ENCODE data around the gene VEPH1. TPM values are rescaled to one million over a fixed set of nuclear protein-coding genes. Genes with fewer than 3 reads are reported as not detected.

The VEPH1 gene
- total and polyA plus RNA-seq, 5 donors from 2014 or later, result 2.6 TPM; not detected in 4

DNA sequence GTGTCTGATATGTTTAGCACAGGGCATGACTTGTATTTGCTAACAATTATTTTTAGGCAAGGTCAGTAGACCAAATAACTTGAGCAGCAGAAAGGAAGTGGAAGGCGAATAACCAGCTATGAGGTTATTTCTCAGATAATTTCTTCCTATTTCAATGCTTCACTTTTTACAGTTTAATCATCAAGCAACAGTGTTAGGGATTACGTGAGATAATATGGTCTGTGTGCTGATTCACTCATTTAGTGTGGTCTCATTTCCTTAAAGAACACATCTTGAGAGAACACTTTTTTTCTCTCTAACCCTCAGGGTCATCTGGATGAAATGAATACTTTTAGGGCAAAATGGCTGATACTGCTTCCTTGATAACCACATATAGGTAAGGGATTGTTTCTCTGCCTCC is 217.2 kb downstream of the VEPH1 start:
- Mint-ChIP-seq H3K4me3 (no peak overlapping the region), H3K27ac (no peak overlapping the region), H3K36me3 (no peaks in the 10 kb centered on the region), H3K27me3 (peaks cover 5% of the 10 kb centered on the region), H3K9me3 (no peaks in the 10 kb centered on the region), H3K4me1 (no peaks in the 10 kb centered on the region)
- H3K4me1 ChIP-seq (ENCODE audit: control insufficient read depth, insufficient read depth, low read length, poor library complexity, severe bottlenecking), result no peaks in the 10 kb centered on the region
- no peaks in the 10 kb centered on the region for H3K27me3 ChIP-seq (ENCODE audit: control insufficient read depth, insufficient read depth, low read length)
- no peaks in the 10 kb centered on the region for H3K9me3 ChIP-seq (ENCODE audit: control insufficient read depth in 2 of 2, low read length in 2 of 2)
- no peak overlapping the region for H3K4me3 ChIP-seq (ENCODE audit: low read depth, low read length)
- H3K36me3 ChIP-seq (ENCODE audit: control insufficient read depth, insufficient read depth, low read length), result no peaks in the 10 kb centered on the region
- ATAC-seq (ENCODE audit: low read depth in 2 of 2), result no peak
- no peak overlapping the region for H3K27ac ChIP-seq (ENCODE audit: insufficient read depth, low read length, poor library complexity, severe bottlenecking)
- DNase-seq, result no peak

DNA sequence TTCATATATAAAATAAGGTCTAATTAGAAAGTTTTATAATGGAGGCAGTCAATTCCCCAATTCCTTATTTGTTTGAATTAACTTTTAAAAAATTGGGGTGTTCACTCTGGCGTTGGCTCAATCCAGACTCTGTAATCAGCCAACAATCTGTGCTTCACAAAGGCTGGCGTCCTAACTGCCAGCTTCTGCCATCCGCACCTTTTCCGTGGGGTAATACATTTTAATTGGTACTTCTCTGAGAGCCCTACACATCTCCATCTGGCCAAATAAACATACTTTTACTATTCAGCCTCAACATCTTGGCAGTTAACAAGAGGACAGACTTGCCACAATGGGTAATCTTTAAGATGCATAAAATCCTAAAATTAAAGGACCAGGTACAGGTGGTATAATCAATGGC is 218.1 kb downstream of the VEPH1 start:
- no peak overlapping the region for H3K4me3 Mint-ChIP-seq
- no peak overlapping the region for H3K27ac Mint-ChIP-seq
- DNase-seq (no peak), ATAC-seq (ENCODE audit: low read depth in 2 of 2) (no peak)
- H3K27me3 Mint-ChIP-seq, result peaks cover 5% of the 10 kb centered on the region
- Histone ChIP-seq H3K4me3 (ENCODE audit: low read depth, low read length) (no peak overlapping the region), H3K9me3 (ENCODE audit: control insufficient read depth in 2 of 2, low read length in 2 of 2) (no peaks in the 10 kb centered on the region), H3K36me3 (ENCODE audit: control insufficient read depth, insufficient read depth, low read length) (no peaks in the 10 kb centered on the region), H3K4me1 (ENCODE audit: control insufficient read depth, insufficient read depth, low read length, poor library complexity, severe bottlenecking) (no peaks in the 10 kb centered on the region), H3K27ac (ENCODE audit: insufficient read depth, low read length, poor library complexity, severe bottlenecking) (no peak overlapping the region), H3K27me3 (ENCODE audit: control insufficient read depth, insufficient read depth, low read length) (no peaks in the 10 kb centered on the region)
- H3K9me3 Mint-ChIP-seq, result no peaks in the 10 kb centered on the region
- no peaks in the 10 kb centered on the region for H3K4me1 Mint-ChIP-seq
- H3K36me3 Mint-ChIP-seq, result no peaks in the 10 kb centered on the region

GRCh38 chr3:157284688-157285087 is 218.5 kb downstream of the VEPH1 start:
- Histone ChIP-seq H3K27ac (ENCODE audit: insufficient read depth, low read length, poor library complexity, severe bottlenecking) (no peak overlapping the region), H3K27me3 (ENCODE audit: control insufficient read depth, insufficient read depth, low read length) (no peaks in the 10 kb centered on the region), H3K4me1 (ENCODE audit: control insufficient read depth, insufficient read depth, low read length, poor library complexity, severe bottlenecking) (no peaks in the 10 kb centered on the region), H3K9me3 (ENCODE audit: control insufficient read depth in 2 of 2, low read length in 2 of 2) (no peaks in the 10 kb centered on the region), H3K4me3 (ENCODE audit: low read depth, low read length) (no peak overlapping the region), H3K36me3 (ENCODE audit: control insufficient read depth, insufficient read depth, low read length) (no peaks in the 10 kb centered on the region)
- Mint-ChIP-seq H3K36me3 (no peaks in the 10 kb centered on the region), H3K9me3 (no peaks in the 10 kb centered on the region), H3K4me1 (no peaks in the 10 kb centered on the region), H3K4me3 (no peak overlapping the region), H3K27ac (no peak overlapping the region), H3K27me3 (peaks cover 5% of the 10 kb centered on the region)
- DNase-seq (no peak), ATAC-seq (ENCODE audit: low read depth in 2 of 2) (no peak)

DNA sequence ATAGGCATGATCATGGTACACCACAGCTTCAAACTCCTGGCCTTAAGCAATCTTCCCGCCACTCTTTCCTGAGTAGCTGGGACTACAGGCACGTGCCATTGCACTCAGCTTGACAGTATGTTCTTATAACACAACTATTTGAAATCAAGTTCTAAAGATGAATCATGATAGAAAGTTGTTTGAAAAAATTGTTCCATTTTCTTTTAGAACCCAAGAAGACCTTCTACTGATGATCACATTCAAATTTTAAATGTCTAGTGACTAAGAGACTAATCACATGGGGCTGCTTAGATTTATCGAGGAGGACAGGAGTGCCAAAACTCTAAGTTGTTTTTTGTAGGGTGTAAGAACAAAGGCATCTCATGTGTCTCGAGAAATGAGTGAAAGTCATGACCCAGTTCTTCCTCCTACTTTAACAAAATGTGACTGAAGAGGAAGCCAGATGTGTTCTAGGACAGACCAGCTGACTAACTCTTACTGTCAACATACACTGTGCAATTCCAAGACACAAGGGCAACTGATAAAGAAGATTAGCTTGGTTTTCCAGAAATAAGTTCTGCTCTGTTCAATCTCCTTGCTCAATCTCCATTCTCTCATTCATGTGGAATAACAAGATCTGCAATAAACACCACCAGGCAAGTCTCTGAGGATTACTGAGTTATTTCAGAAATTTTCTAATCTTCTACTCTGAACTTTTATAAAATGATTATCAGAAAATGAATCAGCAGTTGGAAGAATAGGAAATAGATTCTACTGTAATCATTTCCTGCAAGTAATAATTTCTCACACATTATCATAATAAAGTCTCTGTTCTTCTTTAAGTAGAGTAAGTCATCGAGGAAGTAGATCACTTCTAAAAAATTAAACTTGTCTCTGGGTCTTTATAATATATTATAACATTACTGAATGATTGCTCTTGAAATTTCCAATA is 220.7 kb downstream of the VEPH1 start:
- Histone ChIP-seq H3K27ac (ENCODE audit: insufficient read depth, low read length, poor library complexity, severe bottlenecking) (no peak overlapping the region), H3K36me3 (ENCODE audit: control insufficient read depth, insufficient read depth, low read length) (no peaks in the 10 kb centered on the region), H3K9me3 (ENCODE audit: control insufficient read depth in 2 of 2, low read length in 2 of 2) (no peaks in the 10 kb centered on the region), H3K4me3 (ENCODE audit: low read depth, low read length) (no peak overlapping the region), H3K4me1 (ENCODE audit: control insufficient read depth, insufficient read depth, low read length, poor library complexity, severe bottlenecking) (no peaks in the 10 kb centered on the region), H3K27me3 (ENCODE audit: control insufficient read depth, insufficient read depth, low read length) (no peaks in the 10 kb centered on the region)
- no peaks in the 10 kb centered on the region for H3K36me3 Mint-ChIP-seq
- ATAC-seq (ENCODE audit: low read depth in 2 of 2) (no peak), DNase-seq (peak in 1 of 3 donors; percentile 1)
- H3K27ac Mint-ChIP-seq, result no peak overlapping the region
- H3K9me3 Mint-ChIP-seq, result no peaks in the 10 kb centered on the region
- H3K4me1 Mint-ChIP-seq, result no peaks in the 10 kb centered on the region
- peaks cover 5% of the 10 kb centered on the region for H3K27me3 Mint-ChIP-seq
- H3K4me3 Mint-ChIP-seq, result no peak overlapping the region

DNA sequence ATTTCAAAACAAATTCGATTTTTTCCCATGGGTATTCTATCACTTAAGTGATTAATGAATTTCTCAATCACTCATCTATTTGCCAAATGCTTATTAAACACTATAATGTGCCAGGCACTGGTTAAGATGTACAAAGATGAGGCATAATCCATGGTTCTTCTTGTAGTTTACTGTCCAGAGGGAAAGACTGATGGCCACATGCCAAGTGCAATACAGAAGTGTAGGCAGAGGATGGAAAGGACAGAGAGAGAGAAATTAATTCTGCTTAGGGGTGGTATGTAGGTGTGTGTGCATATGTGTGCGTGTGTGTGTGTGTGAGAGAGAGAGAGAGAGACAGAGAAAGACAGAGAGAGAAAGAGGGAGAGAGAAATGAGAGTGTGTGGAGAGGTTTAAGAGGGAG is 222.4 kb downstream of the VEPH1 start:
- no peaks in the 10 kb centered on the region for H3K36me3 Mint-ChIP-seq
- H3K4me3 Mint-ChIP-seq, result no peak overlapping the region
- no peak overlapping the region for H3K27ac Mint-ChIP-seq
- no peaks in the 10 kb centered on the region for H3K4me1 Mint-ChIP-seq
- ATAC-seq (ENCODE audit: low read depth in 2 of 2), result no peak
- Histone ChIP-seq H3K27me3 (ENCODE audit: control insufficient read depth, insufficient read depth, low read length) (no peaks in the 10 kb centered on the region), H3K27ac (ENCODE audit: insufficient read depth, low read length, poor library complexity, severe bottlenecking) (no peak overlapping the region), H3K4me3 (ENCODE audit: low read depth, low read length) (no peak overlapping the region), H3K4me1 (ENCODE audit: control insufficient read depth, insufficient read depth, low read length, poor library complexity, severe bottlenecking) (no peaks in the 10 kb centered on the region), H3K36me3 (ENCODE audit: control insufficient read depth, insufficient read depth, low read length) (no peaks in the 10 kb centered on the region), H3K9me3 (ENCODE audit: control insufficient read depth in 2 of 2, low read length in 2 of 2) (no peaks in the 10 kb centered on the region)
- no peak for DNase-seq
- H3K9me3 Mint-ChIP-seq, result no peaks in the 10 kb centered on the region
- H3K27me3 Mint-ChIP-seq, result peaks cover 5% of the 10 kb centered on the region

GRCh38 chr3:157280354-157280753 is 222.9 kb downstream of the VEPH1 start:
- no peaks in the 10 kb centered on the region for H3K4me1 Mint-ChIP-seq
- Histone ChIP-seq H3K27me3 (ENCODE audit: control insufficient read depth, insufficient read depth, low read length) (no peaks in the 10 kb centered on the region), H3K9me3 (ENCODE audit: control insufficient read depth in 2 of 2, low read length in 2 of 2) (no peaks in the 10 kb centered on the region), H3K27ac (ENCODE audit: insufficient read depth, low read length, poor library complexity, severe bottlenecking) (no peak overlapping the region), H3K4me3 (ENCODE audit: low read depth, low read length) (no peak overlapping the region), H3K4me1 (ENCODE audit: control insufficient read depth, insufficient read depth, low read length, poor library complexity, severe bottlenecking) (no peaks in the 10 kb centered on the region), H3K36me3 (ENCODE audit: control insufficient read depth, insufficient read depth, low read length) (no peaks in the 10 kb centered on the region)
- no peak overlapping the region for H3K27ac Mint-ChIP-seq
- DNase-seq, result no peak
- no peak for ATAC-seq (ENCODE audit: low read depth in 2 of 2)
- H3K9me3 Mint-ChIP-seq, result no peaks in the 10 kb centered on the region
- no peak overlapping the region for H3K4me3 Mint-ChIP-seq
- H3K27me3 Mint-ChIP-seq, result peaks cover 5% of the 10 kb centered on the region
- no peaks in the 10 kb centered on the region for H3K36me3 Mint-ChIP-seq

- Histone ChIP-seq H3K27me3 (ENCODE audit: control insufficient read depth, insufficient read depth, low read length) (no peaks in the 10 kb centered on the region), H3K4me1 (ENCODE audit: control insufficient read depth, insufficient read depth, low read length, poor library complexity, severe bottlenecking) (no peaks in the 10 kb centered on the region), H3K36me3 (ENCODE audit: control insufficient read depth, insufficient read depth, low read length) (no peaks in the 10 kb centered on the region), H3K4me3 (ENCODE audit: low read depth, low read length) (no peak overlapping the region), H3K9me3 (ENCODE audit: control insufficient read depth in 2 of 2, low read length in 2 of 2) (no peaks in the 10 kb centered on the region), H3K27ac (ENCODE audit: insufficient read depth, low read length, poor library complexity, severe bottlenecking) (no peak overlapping the region)
- H3K27me3 Mint-ChIP-seq, result peaks cover 5% of the 10 kb centered on the region
- H3K4me1 Mint-ChIP-seq, result no peaks in the 10 kb centered on the region
- ATAC-seq (ENCODE audit: low read depth in 2 of 2) (no peak), DNase-seq (no peak)
- H3K9me3 Mint-ChIP-seq, result no peaks in the 10 kb centered on the region
- no peak overlapping the region for H3K27ac Mint-ChIP-seq
- no peak overlapping the region for H3K4me3 Mint-ChIP-seq
- H3K36me3 Mint-ChIP-seq, result no peaks in the 10 kb centered on the region
Measured at GRCh38 chr3:157279237-157279636, 224.0 kb downstream of the VEPH1 start.

DNA sequence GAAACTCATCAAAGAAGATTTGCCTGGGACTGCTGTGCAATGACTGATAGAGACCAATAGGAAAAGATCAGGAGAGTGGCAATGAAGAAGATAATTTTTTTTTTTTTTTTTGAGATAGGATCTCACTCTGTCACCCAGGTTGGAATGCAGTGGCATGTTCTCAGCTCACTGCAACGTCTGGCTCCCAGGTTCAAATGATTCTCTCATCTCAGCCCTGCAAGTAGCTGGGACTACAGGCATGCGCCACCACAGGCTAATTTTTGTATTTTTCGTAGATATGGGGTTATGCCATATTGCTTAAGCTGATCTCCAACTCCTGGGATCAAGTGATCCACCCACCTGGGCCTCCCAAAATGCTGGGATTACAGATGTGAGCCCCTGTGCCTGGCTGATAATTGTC is 226.4 kb downstream of the VEPH1 start:
- no peak overlapping the region for H3K4me3 Mint-ChIP-seq
- Histone ChIP-seq H3K9me3 (ENCODE audit: control insufficient read depth in 2 of 2, low read length in 2 of 2) (no peaks in the 10 kb centered on the region), H3K27ac (ENCODE audit: insufficient read depth, low read length, poor library complexity, severe bottlenecking) (no peak overlapping the region)

More for the DNA sequence above, 226.4 kb downstream of the VEPH1 start:
- Histone ChIP-seq H3K4me3 (ENCODE audit: low read depth, low read length) (no peak overlapping the region), H3K4me1 (ENCODE audit: control insufficient read depth, insufficient read depth, low read length, poor library complexity, severe bottlenecking) (no peaks in the 10 kb centered on the region), H3K27me3 (ENCODE audit: control insufficient read depth, insufficient read depth, low read length) (no peaks in the 10 kb centered on the region), H3K36me3 (ENCODE audit: control insufficient read depth, insufficient read depth, low read length) (no peaks in the 10 kb centered on the region)
- Mint-ChIP-seq H3K36me3 (no peaks in the 10 kb centered on the region), H3K4me1 (no peaks in the 10 kb centered on the region), H3K27me3 (no peaks in the 10 kb centered on the region), H3K27ac (no peak overlapping the region), H3K9me3 (no peaks in the 10 kb centered on the region)
- ATAC-seq (ENCODE audit: low read depth in 2 of 2), result no peak
- DNase-seq, result no peak
